Measurements from ENCODE around the gene CCDC9B. TPM values are rescaled to one million over a fixed set of nuclear protein-coding genes. Genes with fewer than 3 reads are reported as not detected.

CCDC9B gene
- total and polyA plus RNA-seq, 2 of the 4 experiments (the other 2 are of a cell fraction) = 19.7 to 30.9 TPM

DNA sequence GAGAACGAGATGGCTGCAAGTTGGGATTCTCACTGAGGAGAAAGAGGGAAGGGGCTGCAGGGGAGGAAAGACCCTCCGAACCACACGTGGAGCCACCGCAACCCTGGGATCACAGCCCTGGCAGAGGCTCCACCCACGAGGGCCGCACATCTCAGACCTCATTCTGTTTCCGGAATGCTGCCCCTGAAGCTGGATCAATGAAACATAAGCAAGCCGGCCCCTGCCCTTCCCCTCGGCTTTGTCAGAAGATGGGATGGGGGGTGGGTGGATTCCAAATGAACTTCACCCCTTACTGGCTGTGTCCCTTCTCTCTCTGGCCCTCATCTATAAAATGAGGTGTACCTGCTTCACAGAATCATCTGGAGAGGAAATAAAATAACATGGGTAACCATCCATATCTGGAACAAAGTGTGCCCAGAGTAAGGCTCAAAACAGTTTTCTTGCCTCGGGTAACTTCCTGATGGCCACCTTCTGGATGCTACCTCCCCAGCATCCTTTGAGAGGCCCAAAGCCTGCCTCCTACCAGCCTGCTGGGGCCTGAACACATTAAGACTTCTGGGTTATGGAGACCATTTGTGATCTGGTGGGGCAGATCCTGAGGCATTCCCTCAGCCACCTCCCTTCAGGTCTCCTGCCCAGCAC is 4.6 kb upstream of the CCDC9B start:
- Histone ChIP-seq H3K9ac (ENCODE audit: low read depth, low read length) (no peak overlapping the region), H4K8ac (ENCODE audit: low read depth in 2 of 2, low read length in 2 of 2) (peak overlapping the region in 1 of 2 experiments; percentile 86; a peak in 1 of 4 replicates), H2BK15ac (ENCODE audit: low read depth, low read length) (no peak overlapping the region), H3K9me1 (ENCODE audit: insufficient read depth, low read length) (peaks cover 15% of the 10 kb centered on the region), H2AK5ac (ENCODE audit: low read depth, low read length) (peak overlapping the region; percentile 59), H2AFZ (replicated peaks; ENCODE audit: low read length, poor library complexity) (peak overlapping the region; percentile 82), H4K20me1 (ENCODE audit: insufficient read depth, low read length) (no peaks in the 10 kb centered on the region), H4K91ac (ENCODE audit: insufficient read depth, low read depth, low read length) (no peak overlapping the region), H3K36me3 (ENCODE audit: control insufficient read depth, insufficient read depth, low read length) (no peaks in the 10 kb centered on the region), H3K23ac (ENCODE audit: low read depth, low read length) (no peak overlapping the region), H3K27ac (ENCODE audit: insufficient read depth, low read length) (no peak overlapping the region), H3K4me2 (ENCODE audit: low read depth, low read length) (no peak overlapping the region), H4K5ac (ENCODE audit: low read depth, low read length) (no peak overlapping the region), H3K27me3 (ENCODE audit: control insufficient read depth, insufficient read depth, low read length) (no peaks in the 10 kb centered on the region), H3K18ac (ENCODE audit: low read depth, low read length) (no peak overlapping the region), H3K79me1 (ENCODE audit: low read depth in 1 of 2, low read length in 2 of 2) (peaks cover 5 to 9% of the 10 kb centered on the region in 2 experiments; a peak in 2 of 4 replicates), H3K4me1 (ENCODE audit: control insufficient read depth, insufficient read depth, low read length) (peaks cover 23% of the 10 kb centered on the region), H2BK120ac (ENCODE audit: low read depth, low read length) (peak overlapping the region; percentile 94; the same call in 1 of the 2 replicates), H3K56ac (ENCODE audit: extremely low read depth, insufficient read depth, low read length) (no peak overlapping the region), H3K4me3 (ENCODE audit: insufficient read depth, low read depth, low read length) (no peak overlapping the region), H3K9me3 (ENCODE audit: control insufficient read depth, insufficient read depth, low read length) (no peaks in the 10 kb centered on the region), H3K14ac (replicated peaks; ENCODE audit: low read depth, low read length) (no peak overlapping the region), H3K4ac (ENCODE audit: low read depth, low read length) (peak overlapping the region; percentile 98; the same call in 1 of the 2 replicates), H2BK5ac (ENCODE audit: low read depth, low read length, poor library complexity, severe bottlenecking) (no peak overlapping the region), H2BK20ac (ENCODE audit: low read depth, low read length) (peak overlapping the region; percentile 15; the same call in 1 of the 2 replicates), H2AK9ac (replicated peaks; ENCODE audit: low read depth, low read length, poor library complexity) (peak overlapping the region; percentile 28)
- no peak for TF ChIP-seq BHLHE40 (IDR thresholded peaks at IDR 0.05; ENCODE audit: low read depth, low read length)
- TF ChIP-seq CEBPB (IDR thresholded peaks at IDR 0.05; ENCODE audit: low read depth, low read length) = no peak
- TF ChIP-seq, protein P1, sequence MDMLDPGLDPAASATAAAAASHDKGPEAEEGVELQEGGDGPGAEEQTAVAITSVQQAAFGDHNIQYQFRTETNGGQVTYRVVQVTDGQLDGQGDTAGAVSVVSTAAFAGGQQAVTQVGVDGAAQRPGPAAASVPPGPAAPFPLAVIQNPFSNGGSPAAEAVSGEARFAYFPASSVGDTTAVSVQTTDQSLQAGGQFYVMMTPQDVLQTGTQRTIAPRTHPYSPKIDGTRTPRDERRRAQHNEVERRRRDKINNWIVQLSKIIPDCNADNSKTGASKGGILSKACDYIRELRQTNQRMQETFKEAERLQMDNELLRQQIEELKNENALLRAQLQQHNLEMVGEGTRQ (IDR thresholded peaks at IDR 0.05; ENCODE audit: low read depth, low read length) = no peak
- TF ChIP-seq MXI1 (IDR thresholded peaks at IDR 0.05; ENCODE audit: borderline replicate concordance, low read depth, low read length) = no peak
- no peak for TF ChIP-seq MAZ (IDR thresholded peaks at IDR 0.05; ENCODE audit: borderline replicate concordance, low read depth, low read length)
- TF ChIP-seq RCOR1 (IDR thresholded peaks at IDR 0.05; ENCODE audit: insufficient replicate concordance, low read length) = no peak
- no peak for TF ChIP-seq POLR2A (IDR thresholded peaks at IDR 0.05; ENCODE audit: low read depth, low read length)
- TF ChIP-seq, protein P2, sequence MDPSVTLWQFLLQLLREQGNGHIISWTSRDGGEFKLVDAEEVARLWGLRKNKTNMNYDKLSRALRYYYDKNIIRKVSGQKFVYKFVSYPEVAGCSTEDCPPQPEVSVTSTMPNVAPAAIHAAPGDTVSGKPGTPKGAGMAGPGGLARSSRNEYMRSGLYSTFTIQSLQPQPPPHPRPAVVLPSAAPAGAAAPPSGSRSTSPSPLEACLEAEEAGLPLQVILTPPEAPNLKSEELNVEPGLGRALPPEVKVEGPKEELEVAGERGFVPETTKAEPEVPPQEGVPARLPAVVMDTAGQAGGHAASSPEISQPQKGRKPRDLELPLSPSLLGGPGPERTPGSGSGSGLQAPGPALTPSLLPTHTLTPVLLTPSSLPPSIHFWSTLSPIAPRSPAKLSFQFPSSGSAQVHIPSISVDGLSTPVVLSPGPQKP (IDR thresholded peaks at IDR 0.05; ENCODE audit: borderline replicate concordance, low read depth, low read length) = no peak
- TF ChIP-seq SMC3 (IDR thresholded peaks at IDR 0.05; ENCODE audit: low read depth, low read length) = no peak
- in situ Hi-C loops (cut with MboI; ENCODE audit: low sequenced_read_pairs) (no loop called here), dilution Hi-C loops (cut with HindIII; ENCODE audit: low sequenced_read_pairs, unreplicated experiment) (no loop called here), intact Hi-C loops (cut with micrococcal nuclease) (no loop called here)
- DNase-seq = no peak
- ATAC-seq (ENCODE audit: low read depth) = no peak
- no TSS peak for BruUV-seq (replicated peaks)
- 82% methylated on average over 4 of the region's 10 CpGs; no CpG with 5 or more reads in 1 of the 2 experiments for WGBS, 2 experiments (ENCODE audit: extremely low coverage in 2 of 2, insufficient read length in 1 of 2)
- ChIA-PET CTCF (interaction anchor here (0.7 to 2.8 kb wide), 6 partner anchors 10 to 119 kb away, joined by 3 to 15 read pairs (median 4); no protein-coding TSS in a partner anchor), POLR2A (ENCODE audit: unreplicated experiment) (no interaction called here)

All from IMR-90 (cell line).